ENCODE data around the gene SLC31A2.
"Not testable (repeated sequence)": the region's sequence is repeated elsewhere in the genome, so short reads cannot be mapped to it uniquely, and the experiment has no call there.

The SLC31A2 gene, protein sequence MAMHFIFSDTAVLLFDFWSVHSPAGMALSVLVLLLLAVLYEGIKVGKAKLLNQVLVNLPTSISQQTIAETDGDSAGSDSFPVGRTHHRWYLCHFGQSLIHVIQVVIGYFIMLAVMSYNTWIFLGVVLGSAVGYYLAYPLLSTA

DNA sequence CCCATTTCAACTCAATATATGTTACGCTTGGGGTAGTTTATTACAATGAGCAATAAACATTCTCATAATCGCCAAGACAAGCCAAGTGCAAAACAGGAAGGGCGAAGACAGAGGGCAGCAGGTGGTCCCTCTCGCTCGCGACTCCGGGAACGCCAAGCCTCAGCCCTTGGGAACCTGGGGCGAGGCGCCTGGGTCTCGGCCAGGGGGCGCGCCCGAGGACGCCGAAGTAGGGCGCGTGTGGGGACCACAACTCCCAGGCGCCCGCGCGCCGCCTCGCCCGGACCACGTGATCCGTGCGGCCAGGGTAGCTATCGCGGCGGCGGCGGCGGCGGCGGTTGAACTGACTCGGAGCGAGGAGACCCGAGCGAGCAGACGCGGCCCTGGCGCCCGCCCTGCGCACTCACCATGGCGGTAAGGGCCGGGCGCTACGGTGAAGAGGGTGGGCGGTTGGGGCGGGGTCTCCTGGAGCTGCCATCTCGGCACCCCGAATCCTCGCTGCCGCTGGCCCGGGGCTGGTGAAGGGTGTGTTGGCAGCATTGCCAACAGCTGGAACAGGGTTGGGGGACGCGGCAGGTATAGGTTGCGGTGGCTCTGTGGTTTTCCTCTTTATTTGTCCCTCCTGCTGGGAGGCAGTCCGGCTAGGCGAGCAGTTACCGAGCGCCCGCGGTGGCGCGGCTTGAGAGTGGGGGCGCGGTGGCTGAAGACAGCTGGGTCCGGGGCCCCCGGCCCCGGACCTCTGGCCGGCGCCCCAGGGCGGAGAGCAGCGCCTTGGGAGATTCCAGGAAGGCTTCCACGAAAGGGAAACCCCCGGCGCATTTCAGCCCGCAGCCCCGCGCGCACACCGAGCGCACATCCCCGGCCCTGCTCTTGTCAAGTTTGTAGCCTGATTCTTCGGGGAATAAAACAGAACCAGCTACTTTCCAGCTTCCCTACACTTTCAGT, at the start of gene SLC31A2:
Gene SLC31A2, plus strand, starts transcription at position 338 of the 942 bp plus-strand sequence. Its CDS starts 68 bp downstream, at position 406.
- FAIRE-seq (peak; percentile 57), DNase-seq (ENCODE audit: extremely low spot score, insufficient read length, low read depth) (peak; percentile 86)

DNA sequence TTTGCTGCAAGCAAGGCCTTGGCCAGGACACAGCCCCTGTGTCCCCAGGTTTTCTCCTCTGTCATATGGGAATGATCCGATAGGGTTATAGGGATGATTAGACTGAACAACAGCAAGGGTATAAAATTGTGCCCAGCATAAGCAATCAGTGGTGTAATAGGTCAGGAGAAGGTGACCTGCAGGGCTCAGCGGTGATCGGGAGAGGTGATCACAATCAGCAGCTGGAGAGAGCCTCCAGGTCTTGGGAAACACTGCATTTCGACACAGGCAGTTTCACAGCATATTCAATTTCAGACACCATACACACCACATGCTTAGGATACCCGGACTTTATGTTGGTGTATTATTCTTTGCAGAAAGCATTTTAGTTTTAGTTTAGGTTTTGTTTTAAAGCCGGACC, 45.5 kb upstream of the SLC31A2 start:
- peak; percentile 68 for FAIRE-seq
- DNase-seq (ENCODE audit: extremely low spot score, insufficient read length, low read depth) = not testable (repeated sequence)

DNA sequence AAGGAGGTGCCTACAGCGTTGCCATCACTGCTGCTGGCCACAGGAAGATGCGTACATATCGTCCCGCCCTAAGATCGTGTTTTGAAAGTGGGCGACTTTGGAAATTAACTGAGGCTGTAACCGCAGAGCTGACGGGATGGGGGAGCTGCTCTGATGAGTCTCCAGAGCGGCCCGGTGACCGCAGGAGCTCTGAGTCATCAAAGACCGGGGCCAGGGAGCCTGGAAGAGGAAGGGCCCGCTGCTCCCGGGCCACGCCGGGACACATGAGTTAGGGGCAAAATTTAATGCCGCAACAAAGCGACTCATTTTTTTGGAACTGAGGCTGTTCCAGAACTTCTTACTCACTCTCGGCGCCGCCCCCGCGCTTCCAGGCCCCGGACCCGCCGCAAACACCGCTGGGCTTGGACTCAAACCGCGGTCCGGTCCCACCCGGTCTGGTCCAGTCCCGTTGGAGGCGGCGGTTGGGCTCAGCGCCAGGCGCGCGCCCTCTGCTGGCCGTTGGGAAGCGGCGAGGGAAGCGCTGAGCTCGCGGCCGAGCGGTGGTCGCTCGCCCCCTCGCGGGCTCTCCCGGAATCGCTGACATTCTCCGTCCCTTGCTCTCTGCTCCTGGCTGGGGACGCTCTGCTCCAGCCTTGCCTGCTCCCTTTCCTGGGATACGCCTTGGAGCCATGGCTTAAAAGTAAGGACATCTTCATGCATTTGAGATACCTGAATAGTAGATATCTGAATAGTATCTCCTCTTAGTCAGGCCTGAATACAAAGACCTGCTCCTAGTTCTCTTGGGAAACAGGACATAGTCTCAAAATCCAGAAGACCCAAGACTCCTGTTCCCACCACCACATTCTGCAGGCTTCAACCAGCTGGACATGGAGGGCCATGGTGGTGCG, 39.5 kb upstream of the SLC31A2 start:
- FAIRE-seq = peak; percentile 75
- DNase-seq (ENCODE audit: extremely low spot score, insufficient read length, low read depth) = not testable (repeated sequence)

DNA sequence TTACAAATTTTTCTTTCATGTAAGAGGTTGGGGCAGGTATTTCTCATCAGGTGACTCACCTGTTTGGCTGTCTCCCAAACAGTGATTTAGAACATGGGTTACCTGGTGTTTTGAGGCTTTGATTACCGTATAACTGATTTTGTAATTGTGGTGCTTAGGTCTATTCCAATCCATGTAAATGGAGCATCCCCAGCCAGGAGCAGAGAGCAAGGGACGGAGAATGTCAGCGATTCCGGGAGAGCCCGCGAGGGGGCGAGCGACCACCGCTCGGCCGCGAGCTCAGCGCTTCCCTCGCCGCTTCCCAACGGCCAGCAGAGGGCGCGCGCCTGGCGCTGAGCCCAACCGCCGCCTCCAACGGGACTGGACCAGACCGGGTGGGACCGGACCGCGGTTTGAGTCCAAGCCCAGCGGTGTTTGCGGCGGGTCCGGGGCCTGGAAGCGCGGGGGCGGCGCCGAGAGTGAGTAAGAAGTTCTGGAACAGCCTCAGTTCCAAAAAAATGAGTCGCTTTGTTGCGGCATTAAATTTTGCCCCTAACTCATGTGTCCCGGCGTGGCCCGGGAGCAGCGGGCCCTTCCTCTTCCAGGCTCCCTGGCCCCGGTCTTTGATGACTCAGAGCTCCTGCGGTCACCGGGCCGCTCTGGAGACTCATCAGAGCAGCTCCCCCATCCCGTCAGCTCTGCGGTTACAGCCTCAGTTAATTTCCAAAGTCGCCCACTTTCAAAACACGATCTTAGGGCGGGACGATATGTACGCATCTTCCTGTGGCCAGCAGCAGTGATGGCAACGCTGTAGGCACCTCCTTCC, 37.9 kb upstream of the SLC31A2 start:
- FAIRE-seq = peak; percentile 79
- DNase-seq (ENCODE audit: extremely low spot score, insufficient read length, low read depth) = not testable (repeated sequence)

DNA sequence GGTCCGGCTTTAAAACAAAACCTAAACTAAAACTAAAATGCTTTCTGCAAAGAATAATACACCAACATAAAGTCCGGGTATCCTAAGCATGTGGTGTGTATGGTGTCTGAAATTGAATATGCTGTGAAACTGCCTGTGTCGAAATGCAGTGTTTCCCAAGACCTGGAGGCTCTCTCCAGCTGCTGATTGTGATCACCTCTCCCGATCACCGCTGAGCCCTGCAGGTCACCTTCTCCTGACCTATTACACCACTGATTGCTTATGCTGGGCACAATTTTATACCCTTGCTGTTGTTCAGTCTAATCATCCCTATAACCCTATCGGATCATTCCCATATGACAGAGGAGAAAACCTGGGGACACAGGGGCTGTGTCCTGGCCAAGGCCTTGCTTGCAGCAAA, 32.0 kb upstream of the SLC31A2 start:
- FAIRE-seq = not testable (repeated sequence)

DNA sequence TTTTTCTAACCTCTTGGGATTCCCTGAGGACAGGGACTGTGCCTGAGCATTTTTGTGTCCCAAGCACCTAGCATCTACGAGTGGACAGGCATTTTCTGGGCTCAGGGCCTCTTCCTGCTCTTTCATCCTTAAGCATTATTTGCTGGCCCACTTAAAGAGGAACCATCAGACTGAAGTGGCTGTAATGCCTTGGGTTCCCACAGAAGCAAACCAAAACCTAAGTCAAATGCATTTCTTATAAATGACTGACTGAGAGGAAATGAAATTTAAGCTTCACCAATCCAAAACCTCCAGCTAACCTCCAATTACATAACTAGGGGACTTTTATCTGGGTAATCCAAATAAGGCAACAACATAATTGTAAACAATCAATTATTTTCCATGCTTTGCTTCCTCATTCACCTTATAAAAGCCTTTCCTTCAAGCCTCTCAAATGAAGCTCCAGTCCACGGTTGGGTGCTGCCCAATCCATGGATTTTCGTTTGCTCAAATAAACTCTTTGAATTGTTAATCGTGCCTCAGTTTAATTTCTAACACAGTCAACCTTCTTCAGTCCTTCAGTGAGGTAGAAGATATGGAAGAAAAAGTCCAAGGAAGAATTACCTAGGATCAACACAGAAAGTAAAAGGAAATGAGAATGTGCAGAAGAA, 25.3 kb upstream of the SLC31A2 start:
- FAIRE-seq (no peak), DNase-seq (ENCODE audit: extremely low spot score, insufficient read length, low read depth) (no peak)

More for the DNA sequence above, 32.0 kb upstream of the SLC31A2 start:
- not testable (repeated sequence) for DNase-seq (ENCODE audit: extremely low spot score, insufficient read length, low read depth)

DNA sequence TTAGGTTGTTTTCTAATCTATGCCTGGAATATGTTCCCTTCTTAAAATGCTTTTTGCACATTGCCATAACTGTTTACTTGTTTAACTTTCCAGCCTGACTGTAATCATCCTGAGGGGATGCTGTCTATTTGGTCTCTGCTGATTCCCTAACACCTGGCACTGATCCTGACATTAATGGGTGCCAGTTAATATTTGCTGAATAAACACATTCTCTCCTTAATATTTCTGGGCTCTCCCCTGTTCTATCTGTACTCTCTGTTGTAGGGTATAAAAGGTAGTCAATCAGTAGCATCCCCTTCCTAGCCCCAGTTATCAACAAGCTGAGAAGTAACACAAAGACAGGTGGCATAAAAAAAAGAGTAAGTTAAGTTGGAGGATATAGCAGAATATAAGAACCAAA, 21.3 kb upstream of the SLC31A2 start:
- no peak for FAIRE-seq
- no peak for DNase-seq (ENCODE audit: extremely low spot score, insufficient read length, low read depth)

GRCh38 chr9:113129884-113130283, 20.9 kb upstream of the SLC31A2 start:
- FAIRE-seq (no peak), DNase-seq (ENCODE audit: extremely low spot score, insufficient read length, low read depth) (no peak)

- no peak for FAIRE-seq
Measured at GRCh38 chr9:113131689-113132151, 19.1 kb upstream of the SLC31A2 start.

DNA sequence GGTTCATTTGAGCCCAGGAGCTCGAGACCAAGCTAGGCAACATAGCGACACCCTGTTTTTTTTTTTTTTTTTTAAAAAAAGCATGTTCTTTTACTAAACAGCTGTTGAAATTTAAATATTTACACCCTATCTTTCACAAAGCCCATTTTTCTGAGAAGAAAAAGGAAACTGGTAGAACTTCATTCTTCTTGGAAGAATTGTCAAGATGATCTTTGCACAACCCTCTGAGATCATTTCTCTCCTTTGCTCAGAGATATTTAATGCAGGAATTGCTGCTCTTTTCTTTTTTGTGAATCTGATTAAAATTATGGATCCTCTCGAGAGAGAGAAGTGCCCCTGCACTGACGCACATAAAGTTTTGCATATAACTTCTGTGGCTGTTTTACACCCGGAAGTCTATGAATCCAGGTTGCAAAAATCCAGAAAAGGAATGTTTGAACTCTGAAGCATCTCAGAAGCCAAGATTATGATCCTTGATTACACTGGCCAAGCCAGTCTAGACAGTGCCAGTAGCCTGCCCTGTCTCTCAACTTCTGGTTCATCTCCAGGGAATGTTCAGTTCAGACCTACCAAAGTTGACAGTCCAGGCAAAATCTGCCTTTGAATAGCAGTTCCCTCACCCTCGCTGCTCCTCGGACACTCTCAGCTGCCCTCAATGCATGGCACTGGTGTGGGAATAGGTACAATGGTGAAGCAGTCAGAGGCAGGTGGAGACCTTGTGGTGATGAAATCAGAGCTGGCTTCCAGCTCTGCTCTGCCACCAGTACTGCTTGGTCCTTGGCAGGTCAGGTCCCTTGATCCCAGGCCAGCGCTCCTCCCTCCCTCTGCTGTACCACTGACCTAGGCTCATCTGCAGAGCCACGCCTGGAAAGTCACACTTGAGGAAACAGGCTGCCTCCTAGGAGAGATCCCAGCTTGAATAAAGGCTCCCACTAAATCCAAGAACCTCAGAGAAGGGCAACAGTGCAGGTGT, 13.3 kb upstream of the SLC31A2 start:
- DNase-seq (ENCODE audit: extremely low spot score, insufficient read length, low read depth) = no peak
- no peak for FAIRE-seq

More at GRCh38 chr9:113131689-113132151, 19.1 kb upstream of the SLC31A2 start:
- DNase-seq (ENCODE audit: extremely low spot score, insufficient read length, low read depth) = no peak

DNA sequence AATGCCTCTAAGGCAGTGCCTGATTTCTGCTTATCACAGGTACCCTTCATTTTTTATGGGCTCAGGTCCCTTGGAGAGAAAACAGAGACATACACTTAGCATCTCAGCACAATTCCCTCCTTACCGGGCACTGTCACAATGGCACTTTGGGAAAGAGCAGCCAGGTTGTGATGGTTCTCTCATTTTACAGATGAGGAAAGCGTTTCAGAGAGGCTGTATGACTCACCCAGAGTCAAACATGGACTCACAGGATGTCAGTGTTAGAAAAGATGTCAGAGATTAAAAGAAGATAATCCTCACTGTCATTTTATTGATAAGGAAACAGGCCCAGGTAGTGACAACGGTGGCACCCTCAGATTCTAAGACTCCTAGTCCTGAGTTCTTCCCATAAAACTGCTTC, 12.0 kb upstream of the SLC31A2 start:
- no peak for FAIRE-seq

GRCh38 chr9:113139225-113139829, 11.5 kb upstream of the SLC31A2 start:
- DNase-seq (ENCODE audit: extremely low spot score, insufficient read length, low read depth) = no peak

More for the DNA sequence above, 12.0 kb upstream of the SLC31A2 start:
- DNase-seq (ENCODE audit: extremely low spot score, insufficient read length, low read depth) = no peak

GRCh38 chr9:113139953-113140352, 10.9 kb upstream of the SLC31A2 start:
- FAIRE-seq (no peak), DNase-seq (ENCODE audit: extremely low spot score, insufficient read length, low read depth) (no peak)

More at GRCh38 chr9:113139225-113139829, 11.5 kb upstream of the SLC31A2 start:
- no peak for FAIRE-seq

- not testable (repeated sequence) for FAIRE-seq; DNase-seq (ENCODE audit: extremely low spot score, insufficient read length, low read depth)
Measured at GRCh38 chr9:113140896-113141295, 9.9 kb upstream of the SLC31A2 start.

- FAIRE-seq (no peak), DNase-seq (ENCODE audit: extremely low spot score, insufficient read length, low read depth) (no peak)
Measured at GRCh38 chr9:113143432-113144227, 7.2 kb upstream of the SLC31A2 start.

GRCh38 chr9:113148372-113148705, 2.5 kb upstream of the SLC31A2 start:
- DNase-seq (ENCODE audit: extremely low spot score, insufficient read length, low read depth) = no peak
- no peak for FAIRE-seq
